ENCODE data around the gene ZNF275.

GRCh38 chrX:153378607-153379006 lies 44.7 kb downstream of the ZNF275 start:
- TF ChIP-seq POLR2AphosphoS5 (IDR thresholded peaks at IDR 0.05; ENCODE audit: low read depth, low read length) = no peak
- TF ChIP-seq, protein P1, sequence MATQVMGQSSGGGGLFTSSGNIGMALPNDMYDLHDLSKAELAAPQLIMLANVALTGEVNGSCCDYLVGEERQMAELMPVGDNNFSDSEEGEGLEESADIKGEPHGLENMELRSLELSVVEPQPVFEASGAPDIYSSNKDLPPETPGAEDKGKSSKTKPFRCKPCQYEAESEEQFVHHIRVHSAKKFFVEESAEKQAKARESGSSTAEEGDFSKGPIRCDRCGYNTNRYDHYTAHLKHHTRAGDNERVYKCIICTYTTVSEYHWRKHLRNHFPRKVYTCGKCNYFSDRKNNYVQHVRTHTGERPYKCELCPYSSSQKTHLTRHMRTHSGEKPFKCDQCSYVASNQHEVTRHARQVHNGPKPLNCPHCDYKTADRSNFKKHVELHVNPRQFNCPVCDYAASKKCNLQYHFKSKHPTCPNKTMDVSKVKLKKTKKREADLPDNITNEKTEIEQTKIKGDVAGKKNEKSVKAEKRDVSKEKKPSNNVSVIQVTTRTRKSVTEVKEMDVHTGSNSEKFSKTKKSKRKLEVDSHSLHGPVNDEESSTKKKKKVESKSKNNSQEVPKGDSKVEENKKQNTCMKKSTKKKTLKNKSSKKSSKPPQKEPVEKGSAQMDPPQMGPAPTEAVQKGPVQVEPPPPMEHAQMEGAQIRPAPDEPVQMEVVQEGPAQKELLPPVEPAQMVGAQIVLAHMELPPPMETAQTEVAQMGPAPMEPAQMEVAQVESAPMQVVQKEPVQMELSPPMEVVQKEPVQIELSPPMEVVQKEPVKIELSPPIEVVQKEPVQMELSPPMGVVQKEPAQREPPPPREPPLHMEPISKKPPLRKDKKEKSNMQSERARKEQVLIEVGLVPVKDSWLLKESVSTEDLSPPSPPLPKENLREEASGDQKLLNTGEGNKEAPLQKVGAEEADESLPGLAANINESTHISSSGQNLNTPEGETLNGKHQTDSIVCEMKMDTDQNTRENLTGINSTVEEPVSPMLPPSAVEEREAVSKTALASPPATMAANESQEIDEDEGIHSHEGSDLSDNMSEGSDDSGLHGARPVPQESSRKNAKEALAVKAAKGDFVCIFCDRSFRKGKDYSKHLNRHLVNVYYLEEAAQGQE (IDR thresholded peaks at IDR 0.05; ENCODE audit: insufficient read depth in 1 of 2, low read depth in 2 of 2, low read length in 2 of 2) = no peak
- no peak for TF ChIP-seq TAF1 (IDR thresholded peaks at IDR 0.05; ENCODE audit: borderline replicate concordance, insufficient read depth, low read length)
- no peak for TF ChIP-seq SIN3A (IDR thresholded peaks at IDR 0.05; ENCODE audit: borderline replicate concordance, insufficient read depth, low read length)
- no peak for TF ChIP-seq FOXP2 (optimal IDR thresholded peaks at IDR 0.05; ENCODE audit: borderline replicate concordance, extremely low read depth, extremely low read length, insufficient read depth)

Measured in PFSK-1 (cell line).